Activated naive CD8-positive, alpha-beta T cell treated with anti-CD3 and anti-CD28 coated beads, Interleukin-2, amount 10 ng/mL, durations not matched to agents 7 days and 5 days (primary cell): ENCODE data around the gene PLEKHA7. TPM values are rescaled to one million over a fixed set of nuclear protein-coding genes. Genes with fewer than 3 reads are reported as not detected.

Source experiments
- ATAC-seq: fragments of 150-1000 bp; cut with Tn5 transposase; one replicate; pipeline ENCODE4 v1.10.0; 2021; ENCODE audit warnings: low read depth, moderate library complexity
- POLR2A ChIA-PET: fragments of 350-600 bp; sonication (Branson Sonifier 250); formaldehyde crosslinking; loops from one replicate; lab custom pipeline; 2021; ENCODE audit warnings: antibody characterized with exemption; lab: Charles Lee
- DNase-seq: peaks from one replicate; pipeline ENCODE4 v3.0.0; 2021
- H3K27ac Mint-ChIP-seq: one replicate; pipeline ENCODE4 v1.8.0; 2022; ENCODE audit warnings: mild to moderate bottlenecking, mixed read lengths
- H3K27me3 Mint-ChIP-seq: one replicate; pipeline ENCODE4 v1.8.0; 2022; ENCODE audit warnings: mild to moderate bottlenecking, moderate library complexity, mixed read lengths
- H3K36me3 Mint-ChIP-seq: one replicate; pipeline ENCODE4 v1.8.0; 2021; ENCODE audit warnings: mild to moderate bottlenecking, mixed read lengths
- H3K4me1 Mint-ChIP-seq: one replicate; pipeline ENCODE4 v1.8.0; 2021; ENCODE audit warnings: mixed read lengths
- H3K4me3 Mint-ChIP-seq: one replicate; pipeline ENCODE4 v1.8.0; 2022; ENCODE audit warnings: mild to moderate bottlenecking, moderate library complexity, mixed read lengths
- H3K9me3 Mint-ChIP-seq: one replicate; pipeline ENCODE4 v1.8.0; 2021; ENCODE audit warnings: mixed read lengths
- total RNA-seq, 2 experiments: library from RNA; stranded (reverse); gene quantifications; one replicate each; pipeline ENCODE4 v1.2.3, GENCODE V29; 2021

The PLEKHA7 gene
- total RNA-seq, 2 experiments from 2014 or later: 1.2 to 2.0 TPM

- Mint-ChIP-seq H3K27me3 (peaks cover 2% of the 10 kb centered on the region), H3K36me3 (no peaks in the 10 kb centered on the region), H3K4me1 (peaks cover 12% of the 10 kb centered on the region), H3K9me3 (no peaks in the 10 kb centered on the region), H3K27ac (no peak overlapping the region), H3K4me3 (no peak overlapping the region)
- ATAC-seq: no peak
- POLR2A ChIA-PET: no interaction called here
- no peak for DNase-seq
Measured at GRCh38 chr11:16794047-16794818, 220.0 kb downstream of the PLEKHA7 start.

GRCh38 chr11:16793511-16793910, 220.7 kb downstream of the PLEKHA7 start:
- peaks cover 2% of the 10 kb centered on the region for H3K27me3 Mint-ChIP-seq
- POLR2A ChIA-PET: no interaction called here
- ATAC-seq (no peak), DNase-seq (no peak)
- peaks cover 12% of the 10 kb centered on the region for H3K4me1 Mint-ChIP-seq
- H3K36me3 Mint-ChIP-seq: no peaks in the 10 kb centered on the region
- no peak overlapping the region for H3K27ac Mint-ChIP-seq
- H3K4me3 Mint-ChIP-seq: no peak overlapping the region
- no peaks in the 10 kb centered on the region for H3K9me3 Mint-ChIP-seq

- DNase-seq (no peak), ATAC-seq (no peak)
- H3K27ac Mint-ChIP-seq: no peak overlapping the region
- peaks cover 12% of the 10 kb centered on the region for H3K4me1 Mint-ChIP-seq
- no peaks in the 10 kb centered on the region for H3K9me3 Mint-ChIP-seq
- H3K27me3 Mint-ChIP-seq: peaks cover 2% of the 10 kb centered on the region
- H3K36me3 Mint-ChIP-seq: no peaks in the 10 kb centered on the region
- H3K4me3 Mint-ChIP-seq: no peak overlapping the region
- POLR2A ChIA-PET: no interaction called here
Measured at GRCh38 chr11:16793009-16793408, 221.2 kb downstream of the PLEKHA7 start.

- H3K27ac Mint-ChIP-seq: no peak overlapping the region
- no peaks in the 10 kb centered on the region for H3K9me3 Mint-ChIP-seq
- no peak overlapping the region for H3K4me3 Mint-ChIP-seq
- H3K4me1 Mint-ChIP-seq: peaks cover 12% of the 10 kb centered on the region
- POLR2A ChIA-PET: no interaction called here
- H3K27me3 Mint-ChIP-seq: peaks cover 2% of the 10 kb centered on the region
- no peak for ATAC-seq
- DNase-seq: no peak
- no peaks in the 10 kb centered on the region for H3K36me3 Mint-ChIP-seq
Measured at GRCh38 chr11:16792426-16792825, 221.8 kb downstream of the PLEKHA7 start.

GRCh38 chr11:16791191-16791961, 222.8 kb downstream of the PLEKHA7 start:
- Mint-ChIP-seq H3K27me3 (peaks cover 2% of the 10 kb centered on the region), H3K4me1 (peaks cover 12% of the 10 kb centered on the region), H3K27ac (no peak overlapping the region), H3K4me3 (no peak overlapping the region), H3K9me3 (no peaks in the 10 kb centered on the region), H3K36me3 (no peaks in the 10 kb centered on the region)
- POLR2A ChIA-PET: no interaction called here
- ATAC-seq: no peak
- DNase-seq: no peak

GRCh38 chr11:16790486-16791190, 223.6 kb downstream of the PLEKHA7 start:
- peaks cover 12% of the 10 kb centered on the region for H3K4me1 Mint-ChIP-seq
- no peaks in the 10 kb centered on the region for H3K9me3 Mint-ChIP-seq
- H3K4me3 Mint-ChIP-seq: no peak overlapping the region
- no peaks in the 10 kb centered on the region for H3K36me3 Mint-ChIP-seq
- POLR2A ChIA-PET: no interaction called here
- no peak overlapping the region for H3K27ac Mint-ChIP-seq
- ATAC-seq: no peak
- H3K27me3 Mint-ChIP-seq: peaks cover 2% of the 10 kb centered on the region
- no peak for DNase-seq

- H3K4me3 Mint-ChIP-seq: no peak overlapping the region
- H3K36me3 Mint-ChIP-seq: no peaks in the 10 kb centered on the region
- H3K27ac Mint-ChIP-seq: no peak overlapping the region
- no peak for DNase-seq
- H3K4me1 Mint-ChIP-seq: peaks cover 7% of the 10 kb centered on the region
- no peaks in the 10 kb centered on the region for H3K9me3 Mint-ChIP-seq
- POLR2A ChIA-PET: no interaction called here
- peaks cover 2% of the 10 kb centered on the region for H3K27me3 Mint-ChIP-seq
- ATAC-seq: no peak
Measured at GRCh38 chr11:16789560-16790485, 224.4 kb downstream of the PLEKHA7 start.

- H3K27me3 Mint-ChIP-seq: peaks cover 2% of the 10 kb centered on the region
- peaks cover 6% of the 10 kb centered on the region for H3K4me1 Mint-ChIP-seq
- H3K27ac Mint-ChIP-seq: no peak overlapping the region
- H3K36me3 Mint-ChIP-seq: no peaks in the 10 kb centered on the region
- POLR2A ChIA-PET: no interaction called here
- no peaks in the 10 kb centered on the region for H3K9me3 Mint-ChIP-seq
- DNase-seq: no peak
- no peak for ATAC-seq
- H3K4me3 Mint-ChIP-seq: no peak overlapping the region
Measured at GRCh38 chr11:16789063-16789420, 225.2 kb downstream of the PLEKHA7 start.

- ATAC-seq: peak; percentile 68
- H3K27ac Mint-ChIP-seq: no peak overlapping the region
- peaks cover 6% of the 10 kb centered on the region for H3K4me1 Mint-ChIP-seq
- no peaks in the 10 kb centered on the region for H3K9me3 Mint-ChIP-seq
- POLR2A ChIA-PET: no interaction called here
- peak; percentile 73 for DNase-seq
- no peak overlapping the region for H3K4me3 Mint-ChIP-seq
- H3K27me3 Mint-ChIP-seq: peaks cover 2% of the 10 kb centered on the region
- H3K36me3 Mint-ChIP-seq: no peaks in the 10 kb centered on the region
Measured at GRCh38 chr11:16788141-16789062, 225.8 kb downstream of the PLEKHA7 start.

GRCh38 chr11:16787035-16787742, 227.0 kb downstream of the PLEKHA7 start:
- no peaks in the 10 kb centered on the region for H3K36me3 Mint-ChIP-seq
- DNase-seq (no peak), ATAC-seq (no peak)
- H3K27ac Mint-ChIP-seq: no peak overlapping the region
- POLR2A ChIA-PET: no interaction called here
- peaks cover 6% of the 10 kb centered on the region for H3K4me1 Mint-ChIP-seq
- H3K4me3 Mint-ChIP-seq: no peak overlapping the region
- no peaks in the 10 kb centered on the region for H3K9me3 Mint-ChIP-seq
- H3K27me3 Mint-ChIP-seq: peaks cover 2% of the 10 kb centered on the region

GRCh38 chr11:16786131-16786530, 228.1 kb downstream of the PLEKHA7 start:
- no peak overlapping the region for H3K4me3 Mint-ChIP-seq
- DNase-seq (no peak), ATAC-seq (no peak)
- no peaks in the 10 kb centered on the region for H3K36me3 Mint-ChIP-seq
- H3K4me1 Mint-ChIP-seq: no peaks in the 10 kb centered on the region
- POLR2A ChIA-PET: no interaction called here
- no peaks in the 10 kb centered on the region for H3K27me3 Mint-ChIP-seq
- H3K27ac Mint-ChIP-seq: no peak overlapping the region
- no peaks in the 10 kb centered on the region for H3K9me3 Mint-ChIP-seq
